ENCODE results near the gene MKNK1.

MKNK1 gene

GRCh38 chr1:46537651-46538050, 66.4 kb downstream of the MKNK1 start:
- no peak for TF ChIP-seq GATA3 (IDR thresholded peaks at IDR 0.05; ENCODE audit: low read depth, low read length)
- TF ChIP-seq GATA2 (IDR thresholded peaks at IDR 0.05; ENCODE audit: low read depth, low read length): no peak

GRCh38 chr1:46536527-46536926, 67.5 kb downstream of the MKNK1 start:
- TF ChIP-seq GATA2 (IDR thresholded peaks at IDR 0.05; ENCODE audit: low read depth, low read length): no peak
- TF ChIP-seq GATA3 (IDR thresholded peaks at IDR 0.05; ENCODE audit: low read depth, low read length): no peak

- TF ChIP-seq GATA2 (IDR thresholded peaks at IDR 0.05; ENCODE audit: low read depth, low read length): no peak
Measured at GRCh38 chr1:46535063-46535462, 69.0 kb downstream of the MKNK1 start.

GRCh38 chr1:46533179-46533864, 70.7 kb downstream of the MKNK1 start:
- TF ChIP-seq GATA2 (IDR thresholded peaks at IDR 0.05; ENCODE audit: low read depth, low read length) (no peak), GATA3 (IDR thresholded peaks at IDR 0.05; ENCODE audit: low read depth, low read length) (no peak)

DNA sequence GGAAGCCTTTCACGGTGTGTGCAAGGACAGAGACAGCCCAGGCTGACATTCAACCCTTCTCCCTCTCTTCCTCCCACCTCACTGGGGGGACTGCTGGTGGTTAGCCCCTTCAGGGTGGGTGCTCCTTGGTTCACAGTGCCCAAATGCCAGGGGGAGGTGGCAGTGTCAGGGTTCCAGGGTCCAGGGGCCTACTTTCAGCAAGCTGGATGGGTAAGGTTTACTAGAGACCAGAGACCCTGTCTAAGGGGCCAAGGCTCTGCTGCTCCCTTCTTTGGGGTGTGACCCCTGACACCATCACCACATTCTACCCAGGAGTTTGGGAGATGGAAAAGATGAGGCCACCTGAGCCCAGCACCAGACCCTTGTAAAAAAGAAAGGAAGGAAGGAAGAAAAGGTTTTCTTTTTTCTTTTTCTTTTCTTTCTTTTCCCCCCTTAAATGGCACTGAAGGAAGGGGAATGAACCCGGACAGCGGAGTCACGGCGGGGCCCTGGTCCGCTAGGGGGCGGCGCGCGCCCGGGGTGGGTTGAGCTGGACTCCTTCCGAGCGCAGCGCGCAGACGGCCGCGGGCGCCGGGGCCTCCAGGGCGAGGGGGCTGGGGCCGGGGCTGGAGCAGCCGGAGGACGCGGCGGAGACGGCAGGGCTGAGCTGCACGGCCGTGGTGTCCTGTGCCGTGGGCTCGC, 71.4 kb downstream of the MKNK1 start:
- TF ChIP-seq GATA2 (IDR thresholded peaks at IDR 0.05; ENCODE audit: low read depth, low read length) (no peak), GATA3 (IDR thresholded peaks at IDR 0.05; ENCODE audit: low read depth, low read length) (no peak)

- TF ChIP-seq GATA3 (IDR thresholded peaks at IDR 0.05; ENCODE audit: low read depth, low read length): no peak
- no peak for TF ChIP-seq GATA2 (IDR thresholded peaks at IDR 0.05; ENCODE audit: low read depth, low read length)
Measured at GRCh38 chr1:46532095-46532494, 72.0 kb downstream of the MKNK1 start.

GRCh38 chr1:46530791-46531409, 73.2 kb downstream of the MKNK1 start:
- TF ChIP-seq GATA2 (IDR thresholded peaks at IDR 0.05; ENCODE audit: low read depth, low read length) (no peak), GATA3 (IDR thresholded peaks at IDR 0.05; ENCODE audit: low read depth, low read length) (no peak)

DNA sequence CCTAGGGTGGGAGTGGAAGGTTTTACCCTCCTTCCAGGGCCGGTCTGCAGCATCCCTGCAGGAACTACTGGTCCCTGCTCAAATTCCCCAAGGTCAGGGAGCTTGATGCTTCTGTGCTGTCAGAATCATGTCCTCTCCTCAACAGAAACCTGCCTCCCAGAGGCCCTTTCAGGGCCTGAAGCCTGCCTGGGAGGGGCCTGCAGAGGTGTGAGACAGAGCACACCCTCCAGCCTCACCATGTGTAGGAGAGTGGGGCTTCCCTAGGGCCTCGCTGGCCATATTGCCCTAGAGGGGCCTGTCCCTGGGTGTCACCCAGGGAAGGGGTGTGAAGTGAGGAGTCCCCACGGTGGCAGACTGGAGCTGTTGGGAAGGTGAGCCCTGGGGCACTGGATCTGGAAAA, 73.8 kb downstream of the MKNK1 start:
- TF ChIP-seq GATA2 (IDR thresholded peaks at IDR 0.05; ENCODE audit: low read depth, low read length): no peak

- TF ChIP-seq GATA3 (IDR thresholded peaks at IDR 0.05; ENCODE audit: low read depth, low read length): no peak
- TF ChIP-seq GATA2 (IDR thresholded peaks at IDR 0.05; ENCODE audit: low read depth, low read length): no peak
Measured at GRCh38 chr1:46529031-46529630, 74.9 kb downstream of the MKNK1 start.

DNA sequence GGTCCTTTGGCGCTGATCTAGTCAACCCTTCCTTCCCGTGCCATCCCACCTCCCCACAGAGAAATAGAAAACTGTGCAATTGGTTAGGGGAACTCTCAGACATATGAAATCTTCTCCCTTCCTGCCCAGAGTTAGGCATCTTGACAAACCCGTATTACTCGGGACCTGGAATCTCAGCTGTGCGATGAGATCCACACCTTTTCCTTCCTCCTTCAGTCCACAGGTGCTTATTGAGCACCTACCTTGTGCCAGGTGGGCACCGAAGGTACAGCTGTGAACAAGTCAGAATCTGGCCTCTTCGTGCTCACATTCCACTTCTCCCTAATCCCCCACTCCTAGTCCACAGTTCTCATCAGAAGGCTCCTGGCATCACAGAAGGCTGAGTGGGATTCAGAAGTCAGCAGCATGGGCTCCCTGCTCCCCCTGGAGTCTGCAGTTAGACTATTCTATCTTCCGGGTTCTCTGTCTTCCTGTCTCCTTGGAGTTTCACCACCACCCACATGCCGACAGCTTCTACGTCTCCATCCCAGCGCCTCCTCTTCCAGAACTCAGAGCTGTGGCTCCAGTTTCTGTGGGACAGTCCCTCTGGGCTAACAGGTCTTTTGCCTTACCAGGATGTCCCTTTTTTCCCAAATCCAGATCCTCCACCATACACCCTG, 75.6 kb downstream of the MKNK1 start:
- TF ChIP-seq GATA3 (IDR thresholded peaks at IDR 0.05; ENCODE audit: low read depth, low read length): no peak
- no peak for TF ChIP-seq GATA2 (IDR thresholded peaks at IDR 0.05; ENCODE audit: low read depth, low read length)

- no peak for TF ChIP-seq GATA2 (IDR thresholded peaks at IDR 0.05; ENCODE audit: low read depth, low read length)
- TF ChIP-seq GATA3 (IDR thresholded peaks at IDR 0.05; ENCODE audit: low read depth, low read length): no peak
Measured at GRCh38 chr1:46527474-46528296, 76.4 kb downstream of the MKNK1 start.

DNA sequence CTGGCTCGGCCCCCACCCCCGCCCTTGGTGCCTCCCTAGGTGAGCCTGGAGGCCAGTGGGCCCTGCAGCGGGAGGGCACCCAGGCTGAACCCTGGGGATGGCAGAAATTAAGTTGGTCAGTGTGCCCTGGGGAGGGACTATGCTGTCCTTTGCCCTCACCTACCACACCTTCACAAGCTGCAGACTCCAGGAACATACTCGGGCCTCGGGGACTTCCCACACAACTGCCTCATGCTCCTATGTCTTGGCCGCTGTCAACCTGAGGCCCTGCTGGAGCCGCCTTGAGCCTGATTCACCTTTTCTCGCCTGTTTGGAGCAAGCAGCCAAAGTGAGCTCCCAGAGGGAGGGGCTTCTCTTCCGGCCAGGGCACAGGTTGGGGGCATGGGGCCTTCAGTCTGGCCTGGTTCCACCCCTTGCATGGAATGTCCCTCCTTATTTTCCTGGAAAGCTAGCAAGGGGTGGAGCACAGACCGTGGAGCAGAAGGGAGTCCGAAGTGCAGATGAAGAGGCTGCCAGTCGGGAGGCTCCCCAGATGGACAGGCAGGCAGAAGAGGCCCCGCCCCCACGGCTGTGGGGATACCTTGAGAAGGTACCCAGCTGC, 77.3 kb downstream of the MKNK1 start:
- no peak for TF ChIP-seq GATA3 (IDR thresholded peaks at IDR 0.05; ENCODE audit: low read depth, low read length)
- no peak for TF ChIP-seq GATA2 (IDR thresholded peaks at IDR 0.05; ENCODE audit: low read depth, low read length)

- TF ChIP-seq GATA3 (IDR thresholded peaks at IDR 0.05; ENCODE audit: low read depth, low read length): no peak
- no peak for TF ChIP-seq GATA2 (IDR thresholded peaks at IDR 0.05; ENCODE audit: low read depth, low read length)
Measured at GRCh38 chr1:46526013-46526690, 77.9 kb downstream of the MKNK1 start.
